ENCODE data around the gene ACOT4. TPM values are rescaled to one million over a fixed set of nuclear protein-coding genes. Genes with fewer than 3 reads are reported as not detected.
"Not testable (repeated sequence)": the region's sequence is repeated elsewhere in the genome, so short reads cannot be mapped to it uniquely, and the experiment has no call there.

Gene ACOT4
- total RNA-seq, 4 donors from 2014 or later: 0.61 to 1.5 TPM; not detected in 2

DNA sequence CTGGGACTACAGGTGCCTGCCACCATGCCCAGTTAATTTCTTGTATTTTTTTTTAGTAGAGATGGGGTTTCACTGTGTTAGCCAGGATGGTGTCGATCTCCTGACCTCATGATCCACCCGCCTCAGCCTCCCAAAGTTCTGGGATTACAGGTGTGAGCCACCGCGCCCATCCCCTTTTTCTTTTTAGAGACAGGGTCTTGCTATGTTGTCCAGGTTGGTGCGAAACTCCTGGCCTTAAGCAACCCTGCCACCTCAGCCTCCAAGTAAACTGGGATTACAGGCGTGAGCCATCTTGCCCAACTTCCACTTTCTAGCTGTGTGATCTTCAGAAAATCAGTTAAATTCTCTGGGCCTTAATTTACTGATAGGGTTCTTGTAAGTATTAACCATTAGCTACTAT lies 24.7 kb upstream of the ACOT4 start:
- H3K36me3 ChIP-seq, H3K4me3 ChIP-seq, H3K9me3 ChIP-seq, H3K27me3 ChIP-seq, DNase-seq: not testable (repeated sequence)
- intact Hi-C loops (cut with DNase I; ENCODE audit: low total_unique reads): loop anchor here (5.0 kb wide), 1 partner anchor 75 kb away; the partner anchor contains the start of gene RIOX1
- Histone ChIP-seq H3K27ac (peak overlapping the region in 1 of 2 donors; percentile 96), H3K4me1 (peaks cover 0 to 17% of the 10 kb centered on the region in 2 donors)

GRCh38 chr14:73567358-73567757 lies 24.3 kb upstream of the ACOT4 start:
- intact Hi-C loops (cut with DNase I; ENCODE audit: low total_unique reads): loop anchor here (5.0 kb wide), 1 partner anchor 75 kb away; the partner anchor contains the start of gene RIOX1
- H3K36me3 ChIP-seq: no peaks in the 10 kb centered on the region
- no peak for DNase-seq
- no peaks in the 10 kb centered on the region for H3K9me3 ChIP-seq
- peak overlapping the region; percentile 94 to 96 for H3K27ac ChIP-seq
- H3K27me3 ChIP-seq: no peaks in the 10 kb centered on the region
- no peak overlapping the region for H3K4me3 ChIP-seq
- TF ChIP-seq, protein P1, sequence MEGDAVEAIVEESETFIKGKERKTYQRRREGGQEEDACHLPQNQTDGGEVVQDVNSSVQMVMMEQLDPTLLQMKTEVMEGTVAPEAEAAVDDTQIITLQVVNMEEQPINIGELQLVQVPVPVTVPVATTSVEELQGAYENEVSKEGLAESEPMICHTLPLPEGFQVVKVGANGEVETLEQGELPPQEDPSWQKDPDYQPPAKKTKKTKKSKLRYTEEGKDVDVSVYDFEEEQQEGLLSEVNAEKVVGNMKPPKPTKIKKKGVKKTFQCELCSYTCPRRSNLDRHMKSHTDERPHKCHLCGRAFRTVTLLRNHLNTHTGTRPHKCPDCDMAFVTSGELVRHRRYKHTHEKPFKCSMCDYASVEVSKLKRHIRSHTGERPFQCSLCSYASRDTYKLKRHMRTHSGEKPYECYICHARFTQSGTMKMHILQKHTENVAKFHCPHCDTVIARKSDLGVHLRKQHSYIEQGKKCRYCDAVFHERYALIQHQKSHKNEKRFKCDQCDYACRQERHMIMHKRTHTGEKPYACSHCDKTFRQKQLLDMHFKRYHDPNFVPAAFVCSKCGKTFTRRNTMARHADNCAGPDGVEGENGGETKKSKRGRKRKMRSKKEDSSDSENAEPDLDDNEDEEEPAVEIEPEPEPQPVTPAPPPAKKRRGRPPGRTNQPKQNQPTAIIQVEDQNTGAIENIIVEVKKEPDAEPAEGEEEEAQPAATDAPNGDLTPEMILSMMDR (IDR thresholded peaks at IDR 0.05): no peak
- no peak for TF ChIP-seq POLR2A (IDR thresholded peaks at IDR 0.05)
- H3K4me1 ChIP-seq: peaks cover 0 to 17% of the 10 kb centered on the region in 2 donors

DNA sequence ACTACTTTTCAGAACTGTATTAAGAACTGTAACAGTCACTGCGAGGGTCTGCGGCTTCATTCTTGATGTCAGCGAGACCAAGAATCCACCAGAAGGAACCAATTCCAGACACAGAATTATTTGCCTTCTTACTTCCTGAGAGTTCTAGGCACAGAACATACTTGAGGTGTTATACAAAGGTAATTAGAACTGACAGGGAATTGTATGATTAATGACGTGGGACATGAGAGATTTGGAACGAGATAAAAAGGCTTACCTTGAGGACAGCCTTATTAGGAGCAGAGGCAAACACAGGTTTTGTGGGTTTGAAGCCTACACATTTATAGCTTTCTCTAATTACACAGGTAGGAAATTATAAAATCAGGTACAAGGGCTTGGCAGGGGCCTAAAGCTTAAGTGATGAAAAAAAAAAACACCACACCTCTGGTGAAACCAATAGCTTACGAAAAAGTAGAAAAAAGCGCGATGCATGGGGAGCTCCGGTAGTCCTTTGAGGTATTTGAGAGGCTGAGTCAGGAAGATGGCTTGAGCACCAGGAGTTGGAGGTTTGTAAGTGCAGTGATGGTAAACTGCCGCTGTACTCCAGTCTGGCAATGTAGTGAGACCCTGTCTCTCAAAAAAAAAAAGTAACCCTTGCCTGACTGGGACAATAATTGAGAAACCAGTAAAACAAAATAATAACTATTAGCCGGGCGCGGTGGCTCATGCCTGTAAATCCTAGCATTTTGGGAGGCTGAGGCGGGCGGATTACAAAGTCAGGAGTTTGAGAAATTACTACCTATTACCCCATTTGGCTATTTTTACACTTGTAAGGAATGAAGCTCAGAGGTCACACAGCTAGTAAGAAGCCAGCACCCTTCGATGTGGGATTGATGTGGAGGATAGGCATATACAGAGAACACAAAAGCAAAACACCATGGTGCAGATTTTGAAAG lies 23.5 kb upstream of the ACOT4 start:
- H3K27me3 ChIP-seq: no peaks in the 10 kb centered on the region
- no peak for DNase-seq
- no peaks in the 10 kb centered on the region for H3K36me3 ChIP-seq
- H3K9me3 ChIP-seq: no peaks in the 10 kb centered on the region
- H3K4me1 ChIP-seq: peaks cover 0 to 17% of the 10 kb centered on the region in 2 donors
- intact Hi-C loops (cut with DNase I; ENCODE audit: low total_unique reads): loop anchor here (5.0 kb wide), 1 partner anchor 76 kb away; the partner anchor contains the start of gene RIOX1
- TF ChIP-seq POLR2A (IDR thresholded peaks at IDR 0.05): no peak
- TF ChIP-seq, protein P1 (IDR thresholded peaks at IDR 0.05): no peak
- peak overlapping the region; percentile 47 to 67 for H3K4me3 ChIP-seq
- H3K27ac ChIP-seq: peak overlapping the region; percentile 94 to 96

DNA sequence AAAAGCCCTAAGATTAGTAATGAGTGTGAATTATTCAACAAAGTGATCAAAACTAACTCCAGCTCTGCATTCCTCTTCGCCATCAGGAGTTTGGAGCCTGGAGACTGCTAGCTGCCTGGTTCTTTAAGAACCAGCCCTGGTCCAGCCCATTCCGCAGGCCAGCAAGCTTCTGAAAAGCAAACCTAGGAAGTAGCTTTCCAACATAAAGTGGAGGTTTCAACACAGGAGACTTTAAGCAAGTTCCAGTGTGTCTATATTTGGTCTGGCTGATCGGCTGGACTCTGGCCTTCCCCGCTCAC lies 22.8 kb upstream of the ACOT4 start:
- Histone ChIP-seq H3K27ac (peak overlapping the region; percentile 94 to 96), H3K4me1 (peaks cover 0 to 17% of the 10 kb centered on the region in 2 donors), H3K4me3 (peak overlapping the region; percentile 47 to 67)
- intact Hi-C loops (cut with DNase I; ENCODE audit: low total_unique reads): loop anchor here (5.0 kb wide), 1 partner anchor 77 kb away; the partner anchor contains the start of gene RIOX1
- not testable (repeated sequence) for H3K9me3 ChIP-seq, DNase-seq, H3K27me3 ChIP-seq, H3K36me3 ChIP-seq

GRCh38 chr14:73569185-73569958 lies 22.3 kb upstream of the ACOT4 start, which contains the start of gene ACOT2:
Gene ACOT2, plus strand, starts transcription at chr14:73569213. Its CDS starts 28 bp downstream, at chr14:73569241.
- intact Hi-C loops (cut with DNase I; ENCODE audit: low total_unique reads): loop anchor here (5.0 kb wide), 1 partner anchor 77 kb away; the partner anchor contains the start of gene RIOX1
- peak; percentile 83 to 87 for DNase-seq

More at GRCh38 chr14:73569185-73569958, 22.3 kb upstream of the ACOT4 start, which contains the start of gene ACOT2:
- not testable (repeated sequence) for H3K9me3 ChIP-seq, H3K27me3 ChIP-seq, H3K36me3 ChIP-seq
- peaks cover 0 to 17% of the 10 kb centered on the region in 2 donors for H3K4me1 ChIP-seq
- TF ChIP-seq POLR2A (IDR thresholded peaks at IDR 0.05): peak; percentile 39 to 58
- TF ChIP-seq, protein P1 (IDR thresholded peaks at IDR 0.05): peak in 2 of 4 experiments; percentile 12 to 32
- H3K27ac ChIP-seq: peak within 1 kb of the TSS; percentile 94 to 96
- peak within 1 kb of the TSS; percentile 47 to 67 for H3K4me3 ChIP-seq

All from uterus (tissue), 4 donors.